ENCODE data around the gene HBQ1.
"Not testable (repeated sequence)": the region's sequence is repeated elsewhere in the genome, so short reads cannot be mapped to it uniquely, and the experiment has no call there.

Gene HBQ1

DNA sequence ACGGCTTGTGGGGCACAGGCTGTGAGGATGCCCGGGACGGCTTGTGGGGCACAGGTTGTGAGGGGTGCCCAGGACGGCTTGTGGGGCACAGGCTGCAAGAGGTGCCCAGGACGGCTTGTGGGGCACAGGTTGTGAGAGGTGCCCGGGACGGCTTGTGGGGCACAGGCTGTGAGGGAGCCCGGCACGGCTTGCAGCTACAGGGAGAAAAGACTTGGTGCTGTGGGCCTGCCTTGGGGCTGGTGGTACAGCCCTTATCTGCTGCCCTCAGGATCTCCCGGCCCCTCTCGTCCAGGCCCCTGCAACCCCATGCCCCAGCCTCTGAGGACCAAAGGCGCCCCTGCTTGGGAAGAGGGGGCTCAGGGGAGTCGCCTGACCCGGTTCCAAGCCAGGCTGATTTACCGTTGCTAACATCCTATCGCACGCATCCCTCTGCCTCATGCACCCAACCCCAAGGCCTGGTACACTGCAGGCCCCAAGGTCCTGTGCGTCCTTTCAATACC, 19.5 kb upstream of the HBQ1 start:
- DNase-seq (ENCODE audit: low spot score): no peak

DNA sequence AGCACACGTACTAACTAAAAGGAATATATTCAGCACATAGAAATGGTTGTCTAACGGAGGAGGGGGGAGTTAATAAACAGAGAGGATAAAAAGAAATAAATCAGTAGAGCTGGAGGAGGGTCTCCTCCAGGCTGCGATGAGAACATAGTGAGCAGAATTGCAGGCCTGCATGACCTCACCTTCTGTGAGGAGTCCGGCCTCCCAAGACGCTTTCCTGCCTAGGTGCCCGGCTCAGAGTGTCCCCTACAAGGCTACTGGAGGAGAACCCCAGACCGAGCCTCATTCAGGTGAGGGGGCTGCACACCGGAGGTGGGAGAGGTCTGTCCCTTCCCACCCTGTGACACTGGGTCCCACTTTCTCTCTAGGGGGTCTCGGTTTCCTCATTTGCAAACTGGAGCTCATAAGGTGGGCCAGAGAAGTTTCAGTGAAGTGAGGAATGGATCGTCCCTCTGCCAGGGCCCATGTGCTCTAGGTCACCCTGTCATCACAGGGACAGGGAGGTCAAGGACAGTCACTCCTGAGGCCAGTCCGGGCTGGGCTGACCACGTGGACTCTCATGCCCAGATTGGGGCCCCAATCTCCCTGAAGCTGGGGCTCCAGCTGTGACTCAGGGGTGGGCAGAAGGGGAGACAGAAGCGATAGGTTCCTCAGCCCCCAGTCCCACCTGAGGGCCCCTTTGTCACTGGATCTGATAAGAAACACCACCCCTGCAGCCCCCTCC, 17.8 kb upstream of the HBQ1 start:
- DNase-seq (ENCODE audit: low spot score): no peak

- not testable (repeated sequence) for DNase-seq (ENCODE audit: low spot score)
Observed at GRCh38 chr16:163139-163538, 17.1 kb upstream of the HBQ1 start.

DNA sequence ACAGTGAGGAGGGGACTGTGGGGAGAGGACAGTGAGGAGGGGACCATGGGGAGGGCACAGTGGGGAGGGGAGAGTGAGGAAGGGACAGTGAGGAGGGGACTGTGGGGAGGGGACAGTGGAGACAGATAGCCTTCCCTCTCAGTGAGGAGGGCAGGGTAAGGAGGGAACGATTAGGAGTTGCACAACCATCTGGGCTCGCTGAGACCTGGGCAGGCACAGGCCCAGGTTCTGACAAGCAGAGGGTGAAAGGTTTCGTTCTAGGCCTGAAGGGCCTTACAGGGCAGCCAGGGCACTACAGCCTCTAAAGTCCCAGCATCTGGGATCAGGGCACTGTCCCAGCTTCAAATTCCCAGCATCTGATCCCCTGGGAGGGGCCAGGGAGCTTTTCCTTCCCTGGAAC, 16.6 kb upstream of the HBQ1 start:
- DNase-seq (ENCODE audit: low spot score): not testable (repeated sequence)

- DNase-seq (ENCODE audit: low spot score): not testable (repeated sequence)
Observed at GRCh38 chr16:164134-164823, 16.0 kb upstream of the HBQ1 start.

DNA sequence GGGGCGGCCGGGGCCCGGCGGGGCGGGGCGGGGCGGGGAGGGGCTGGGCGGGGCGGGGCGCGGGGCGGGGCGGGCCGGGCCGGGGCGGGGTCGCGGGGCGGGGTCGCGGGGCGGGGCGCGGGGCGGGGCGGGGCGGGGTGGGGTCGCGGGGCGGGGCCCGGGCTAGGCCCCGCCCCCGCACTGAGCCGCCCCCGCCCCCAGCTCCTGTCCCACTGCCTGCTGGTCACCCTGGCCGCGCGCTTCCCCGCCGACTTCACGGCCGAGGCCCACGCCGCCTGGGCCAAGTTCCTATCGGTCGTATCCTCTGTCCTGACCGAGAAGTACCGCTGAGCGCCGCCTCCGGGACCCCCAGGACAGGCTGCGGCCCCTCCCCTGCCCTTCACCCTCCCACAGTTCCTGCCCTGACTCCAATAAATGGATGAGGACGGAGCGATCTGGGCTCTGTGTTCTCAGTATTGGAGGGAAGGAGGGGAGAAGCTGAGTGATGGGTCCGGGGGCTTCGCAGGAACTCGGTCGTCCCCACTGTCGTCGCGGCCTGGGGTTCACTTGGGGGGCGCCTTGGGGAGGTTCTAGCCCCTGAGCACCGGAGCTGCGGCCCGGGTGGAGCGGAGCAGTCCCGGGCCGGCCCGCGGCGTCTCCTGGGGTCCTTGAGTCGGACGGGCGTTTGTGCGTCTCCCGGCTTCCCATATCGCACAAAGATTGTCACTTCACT, 15.3 kb upstream of the HBQ1 start:
- DNase-seq (ENCODE audit: low spot score): no peak

GRCh38 chr16:165539-166374, 14.5 kb upstream of the HBQ1 start, which contains the start of gene HBM:
TSS of gene HBM (plus strand) at chr16:165978. CDS start at chr16:165998, 20 bp downstream.
- DNase-seq (ENCODE audit: low spot score): no peak

- no peak for DNase-seq (ENCODE audit: low spot score)
Observed at GRCh38 chr16:166375-167121, 13.7 kb upstream of the HBQ1 start.

DNA sequence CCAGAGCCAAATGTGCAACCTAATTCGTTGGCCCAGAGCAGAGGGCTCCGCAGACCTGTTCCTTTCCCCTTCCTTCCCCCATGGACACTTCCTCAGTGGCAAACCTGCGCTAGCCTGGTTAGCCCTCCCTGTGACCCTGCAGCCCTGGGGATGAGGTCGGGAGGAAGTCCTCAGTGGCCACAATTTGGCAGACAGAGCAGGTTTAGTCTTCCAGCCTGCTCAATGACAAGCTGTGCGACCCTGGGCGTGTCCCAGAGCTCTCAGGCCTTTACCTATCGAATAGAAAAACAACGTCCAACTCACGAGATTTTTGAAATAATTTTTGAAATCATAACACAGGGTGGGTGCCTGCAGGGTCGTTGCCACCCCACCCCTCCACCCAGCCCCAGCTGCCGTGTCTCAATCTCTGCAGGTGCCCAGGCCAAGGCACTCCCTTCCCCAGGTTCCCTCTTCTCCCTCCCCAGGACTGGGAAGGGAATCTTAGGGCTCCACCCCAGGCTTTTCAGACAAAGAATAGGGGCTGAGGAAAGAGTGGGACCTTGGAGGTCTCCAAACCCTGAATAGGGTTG, 13.1 kb upstream of the HBQ1 start:
- DNase-seq (ENCODE audit: low spot score): no peak

DNA sequence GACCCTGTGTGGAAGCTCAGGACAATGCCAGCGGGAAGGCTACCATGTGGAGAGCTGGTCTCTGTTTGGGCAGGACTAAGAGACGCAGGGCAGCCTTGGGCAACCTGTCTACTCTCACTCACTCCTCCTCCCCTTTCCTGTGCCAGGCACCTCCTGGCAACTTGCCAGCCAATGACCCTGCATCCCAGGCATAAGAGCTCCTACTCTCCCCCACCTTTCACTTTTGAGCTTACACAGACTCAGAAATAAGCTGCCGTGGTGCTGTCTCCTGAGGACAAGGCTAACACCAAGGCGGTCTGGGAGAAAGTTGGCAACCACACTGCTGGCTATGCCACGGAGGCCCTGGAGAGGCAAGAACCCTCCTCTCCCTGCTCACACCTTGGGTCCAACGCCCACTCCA, 11.8 kb upstream of the HBQ1 start:
- no peak for DNase-seq (ENCODE audit: low spot score)

DNA sequence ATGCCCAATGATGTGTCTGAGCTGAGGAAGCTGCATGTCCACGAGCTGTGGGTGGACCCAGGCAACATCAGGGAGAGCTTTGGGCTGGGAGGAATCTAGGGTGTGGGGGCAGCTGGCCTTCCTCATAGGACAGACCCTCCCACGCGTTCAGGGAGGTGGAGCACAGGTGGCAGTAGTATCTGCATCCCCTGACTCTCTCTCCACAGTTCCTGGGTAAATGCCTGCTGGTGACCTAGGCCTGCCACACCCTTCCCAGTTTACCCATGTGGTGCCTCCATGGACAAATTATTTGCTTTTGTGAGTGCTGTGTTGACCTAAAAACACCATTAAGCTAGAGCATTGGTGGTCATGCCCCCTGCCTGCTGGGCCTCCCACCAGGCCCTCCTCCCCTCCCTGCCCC, 11.2 kb upstream of the HBQ1 start:
- DNase-seq (ENCODE audit: low spot score): no peak

- DNase-seq (ENCODE audit: low spot score): not testable (repeated sequence)
Observed at GRCh38 chr16:170088-170507, 10.2 kb upstream of the HBQ1 start.

DNA sequence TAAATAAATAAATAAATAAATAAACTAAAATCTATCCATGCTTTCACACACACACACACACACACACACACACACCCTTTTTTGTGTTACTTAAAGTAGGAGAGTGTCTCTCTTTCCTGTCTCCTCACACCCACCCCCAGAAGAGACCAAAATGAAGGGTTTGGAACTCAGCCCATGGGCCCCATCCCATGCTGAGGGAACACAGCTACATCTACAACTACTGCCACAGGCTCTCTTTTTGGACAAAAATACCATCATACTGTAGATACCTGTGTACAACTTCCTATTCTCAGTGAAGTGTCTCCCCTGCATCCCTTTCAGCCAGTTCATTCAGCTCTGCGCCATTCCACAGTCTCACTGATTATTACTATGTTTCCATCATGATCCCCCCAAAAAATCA, 9.5 kb upstream of the HBQ1 start:
- no peak for DNase-seq (ENCODE audit: low spot score)

DNA sequence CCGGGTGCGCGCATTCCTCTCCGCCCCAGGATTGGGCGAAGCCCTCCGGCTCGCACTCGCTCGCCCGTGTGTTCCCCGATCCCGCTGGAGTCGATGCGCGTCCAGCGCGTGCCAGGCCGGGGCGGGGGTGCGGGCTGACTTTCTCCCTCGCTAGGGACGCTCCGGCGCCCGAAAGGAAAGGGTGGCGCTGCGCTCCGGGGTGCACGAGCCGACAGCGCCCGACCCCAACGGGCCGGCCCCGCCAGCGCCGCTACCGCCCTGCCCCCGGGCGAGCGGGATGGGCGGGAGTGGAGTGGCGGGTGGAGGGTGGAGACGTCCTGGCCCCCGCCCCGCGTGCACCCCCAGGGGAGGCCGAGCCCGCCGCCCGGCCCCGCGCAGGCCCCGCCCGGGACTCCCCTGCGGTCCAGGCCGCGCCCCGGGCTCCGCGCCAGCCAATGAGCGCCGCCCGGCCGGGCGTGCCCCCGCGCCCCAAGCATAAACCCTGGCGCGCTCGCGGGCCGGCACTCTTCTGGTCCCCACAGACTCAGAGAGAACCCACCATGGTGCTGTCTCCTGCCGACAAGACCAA, 7.8 kb upstream of the HBQ1 start, which contains the start of gene HBA2:
Gene HBA2 (plus strand): TSS at position 503 of the 568 bp plus-strand sequence. CDS start 37 bp downstream, at position 540.
- DNase-seq (ENCODE audit: low spot score): not testable (repeated sequence)

- not testable (repeated sequence) for DNase-seq (ENCODE audit: low spot score)
Observed at GRCh38 chr16:173211-173854, 6.9 kb upstream of the HBQ1 start.

- not testable (repeated sequence) for DNase-seq (ENCODE audit: low spot score)
Observed at GRCh38 chr16:173928-174769, 6.1 kb upstream of the HBQ1 start.

- DNase-seq (ENCODE audit: low spot score): no peak
Observed at GRCh38 chr16:175011-175949, 5.0 kb upstream of the HBQ1 start.

DNA sequence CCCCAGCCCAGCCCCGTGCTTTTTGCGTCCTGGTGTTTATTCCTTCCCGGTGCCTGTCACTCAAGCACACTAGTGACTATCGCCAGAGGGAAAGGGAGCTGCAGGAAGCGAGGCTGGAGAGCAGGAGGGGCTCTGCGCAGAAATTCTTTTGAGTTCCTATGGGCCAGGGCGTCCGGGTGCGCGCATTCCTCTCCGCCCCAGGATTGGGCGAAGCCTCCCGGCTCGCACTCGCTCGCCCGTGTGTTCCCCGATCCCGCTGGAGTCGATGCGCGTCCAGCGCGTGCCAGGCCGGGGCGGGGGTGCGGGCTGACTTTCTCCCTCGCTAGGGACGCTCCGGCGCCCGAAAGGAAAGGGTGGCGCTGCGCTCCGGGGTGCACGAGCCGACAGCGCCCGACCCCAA, 4.3 kb upstream of the HBQ1 start:
- DNase-seq (ENCODE audit: low spot score): not testable (repeated sequence)
